Measurements from ENCODE around the gene ODC1. TPM values are rescaled to one million over a fixed set of nuclear protein-coding genes. Genes with fewer than 3 reads are reported as not detected.

The ODC1 gene
- 202 and 227 TPM in 2 replicates for total RNA-seq

GRCh38 chr2:10447895-10448575, at the start of gene ODC1:
TSS of gene ODC1 (minus strand) at chr2:10448327. CDS start at chr2:10445032, 3,295 bp downstream.

Other genes starting within 250 kb of the ODC1 start
- gene HPCAL1, start 145.4 kb downstream of the ODC1 start, total RNA-seq = 46.4 and 59.3 TPM in 2 replicates
- gene NOL10, start 241.6 kb upstream of the ODC1 start, total RNA-seq = 25.2 and 32.0 TPM in 2 replicates